Frontal cortex (tissue), 4 donors: ENCODE results near the gene BCL2L13. TPM values are rescaled to one million over a fixed set of nuclear protein-coding genes. Genes with fewer than 3 reads are reported as not detected.
"Not testable (repeated sequence)": the region's sequence is repeated elsewhere in the genome, so short reads cannot be mapped to it uniquely, and the experiment has no call there.

Source experiments
- DNase-seq, 2 donors: peaks; one replicate each; pipeline ENCODE4 v3.0.0; 2012; ENCODE audit warnings: low spot score in 2 of 2
- FAIRE-seq: peaks from 2 replicates; lab custom pipeline; 2012; peaks lifted over from hg19 to GRCh38; lab: Jason Lieb, UNC
- total RNA-seq: library from RNA; depleted of rRNA; stranded (reverse); fragments of >200 nt; gene quantifications from one replicate; pipeline ENCODE4 v1.2.3, GENCODE V29; 2014
- donor health status: control.
- donor health status: control.
- donor health status: control.

Gene BCL2L13
- total RNA-seq, 1 donor from 2014 or later: 31.8 TPM

GRCh38 chr22:17746916-17747315, 108.4 kb downstream of the BCL2L13 start:
- FAIRE-seq (no peak), DNase-seq (no peak)

GRCh38 chr22:17748555-17749353, 110.2 kb downstream of the BCL2L13 start:
- FAIRE-seq (no peak), DNase-seq (no peak)

GRCh38 chr22:17749605-17750395, 111.2 kb downstream of the BCL2L13 start:
- no peak for FAIRE-seq
- no peak for DNase-seq

- DNase-seq (no peak), FAIRE-seq (no peak)
Measured at GRCh38 chr22:17751596-17751995, 113.0 kb downstream of the BCL2L13 start.

- FAIRE-seq (no peak), DNase-seq (no peak)
Measured at GRCh38 chr22:17753401-17753989, 114.9 kb downstream of the BCL2L13 start.

- no peak for DNase-seq
- no peak for FAIRE-seq
Measured at GRCh38 chr22:17754233-17754925, 115.8 kb downstream of the BCL2L13 start.

GRCh38 chr22:17761138-17761488, 122.6 kb downstream of the BCL2L13 start:
- DNase-seq: no peak
- no peak for FAIRE-seq

- DNase-seq, FAIRE-seq: not testable (repeated sequence)
Measured at GRCh38 chr22:17763442-17763841, 124.9 kb downstream of the BCL2L13 start.

GRCh38 chr22:17764036-17764435, 125.5 kb downstream of the BCL2L13 start:
- DNase-seq (no peak), FAIRE-seq (no peak)

- not testable (repeated sequence) for DNase-seq, FAIRE-seq
Measured at GRCh38 chr22:17764852-17765251, 126.3 kb downstream of the BCL2L13 start.

GRCh38 chr22:17767233-17768065, 128.9 kb downstream of the BCL2L13 start:
- DNase-seq (no peak), FAIRE-seq (no peak)

- FAIRE-seq: no peak
- DNase-seq: no peak
Measured at GRCh38 chr22:17769013-17769715, 130.6 kb downstream of the BCL2L13 start.

- FAIRE-seq (no peak), DNase-seq (no peak)
Measured at GRCh38 chr22:17769716-17770082, 131.1 kb downstream of the BCL2L13 start.

GRCh38 chr22:17770180-17771077, 131.9 kb downstream of the BCL2L13 start:
- DNase-seq (no peak), FAIRE-seq (no peak)

GRCh38 chr22:17772249-17772957, 133.8 kb downstream of the BCL2L13 start:
- no peak for DNase-seq
- no peak for FAIRE-seq

GRCh38 chr22:17772958-17773605, 134.5 kb downstream of the BCL2L13 start:
- DNase-seq: no peak
- no peak for FAIRE-seq
